B cell (primary cell): Measurements from ENCODE around the gene GLIS1.

Experiments
- EZH2 ChIP-seq: IDR thresholded peaks from 2 replicates; pipeline ENCODE4 v1.6.1; 2012; ENCODE audit warnings: borderline replicate concordance, low read depth, mild to moderate bottlenecking, moderate library complexity, low read length; ENCODE audit not compliant: insufficient read depth, poor library complexity, severe bottlenecking
- TF ChIP-seq, protein P1 (sequence below): fragments of 200-600 bp; IDR thresholded peaks from one replicate; pipeline ENCODE4 v1.8.0; 2022; ENCODE audit warnings: antibody characterized with exemption, mild to moderate bottlenecking

DNA sequence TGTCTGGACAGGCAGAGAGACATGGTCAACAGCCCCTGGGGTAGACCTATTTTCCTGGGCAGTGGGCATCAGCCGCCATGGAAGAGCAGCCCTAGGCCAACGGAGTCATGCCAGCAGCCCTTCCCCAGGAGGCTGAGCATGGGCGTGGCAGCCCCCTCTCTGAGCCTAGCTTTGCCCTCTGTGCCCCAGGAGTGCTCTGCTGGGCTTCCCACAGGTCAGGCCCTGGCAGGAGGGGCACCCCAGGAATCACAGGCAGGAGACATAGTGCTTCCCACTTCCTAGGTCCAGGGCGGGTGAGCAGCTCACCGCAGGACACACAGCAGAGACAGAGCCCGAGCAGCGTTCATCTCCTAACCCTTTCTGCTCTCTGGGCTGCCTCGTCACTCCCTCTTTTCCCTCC is 132.8 kb downstream of the GLIS1 start:
- TF ChIP-seq, protein P1, sequence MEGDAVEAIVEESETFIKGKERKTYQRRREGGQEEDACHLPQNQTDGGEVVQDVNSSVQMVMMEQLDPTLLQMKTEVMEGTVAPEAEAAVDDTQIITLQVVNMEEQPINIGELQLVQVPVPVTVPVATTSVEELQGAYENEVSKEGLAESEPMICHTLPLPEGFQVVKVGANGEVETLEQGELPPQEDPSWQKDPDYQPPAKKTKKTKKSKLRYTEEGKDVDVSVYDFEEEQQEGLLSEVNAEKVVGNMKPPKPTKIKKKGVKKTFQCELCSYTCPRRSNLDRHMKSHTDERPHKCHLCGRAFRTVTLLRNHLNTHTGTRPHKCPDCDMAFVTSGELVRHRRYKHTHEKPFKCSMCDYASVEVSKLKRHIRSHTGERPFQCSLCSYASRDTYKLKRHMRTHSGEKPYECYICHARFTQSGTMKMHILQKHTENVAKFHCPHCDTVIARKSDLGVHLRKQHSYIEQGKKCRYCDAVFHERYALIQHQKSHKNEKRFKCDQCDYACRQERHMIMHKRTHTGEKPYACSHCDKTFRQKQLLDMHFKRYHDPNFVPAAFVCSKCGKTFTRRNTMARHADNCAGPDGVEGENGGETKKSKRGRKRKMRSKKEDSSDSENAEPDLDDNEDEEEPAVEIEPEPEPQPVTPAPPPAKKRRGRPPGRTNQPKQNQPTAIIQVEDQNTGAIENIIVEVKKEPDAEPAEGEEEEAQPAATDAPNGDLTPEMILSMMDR, result no peak
- TF ChIP-seq EZH2, result no peak
